ENCODE data around the gene DPH3. TPM values are rescaled to one million over a fixed set of nuclear protein-coding genes. Genes with fewer than 3 reads are reported as not detected.

Gene DPH3
- total and polyA plus RNA-seq, 9 of the 15 experiments (the other 6 are each of a cell fraction or from before 2014, with no cell fraction given), result 15.9 to 131 (median 38.7) TPM

- TF ChIP-seq ZNF318 (IDR thresholded peaks at IDR 0.05; ENCODE audit: borderline replicate concordance in 1 of 2, low read depth in 1 of 2) (no peak), CUX1 (CRISPR knock-in tag; IDR thresholded peaks at IDR 0.05) (no peak), MAX (CRISPR knock-in tag; IDR thresholded peaks at IDR 0.05) (peak; percentile 77), ZKSCAN8 (CRISPR knock-in tag; IDR thresholded peaks at IDR 0.05) (no peak), HOMEZ (CRISPR knock-in tag; IDR thresholded peaks at IDR 0.05) (0 out of 2 replicates have a peak, but pooled peaks have one; percentile 46), ARID3B (CRISPR knock-in tag; IDR thresholded peaks at IDR 0.05; ENCODE audit: borderline replicate concordance) (0 out of 2 replicates have a peak, but pooled peaks have one; percentile 6), EHMT2 (IDR thresholded peaks at IDR 0.05) (no peak)
Observed at GRCh38 chr3:16264708-16265454, at the start of gene DPH3, which contains the start of gene OXNAD1 (continued).

Measured in K562 (cell line).